DMS 273 treated with DMSO at 0.1 percent for 48 hours (cell line): ENCODE data around the gene CEP170.
A peak's percentile ranks its signal among the peaks of the same experiment; 100 is the strongest.
"Not testable (repeated sequence)": the region's sequence is repeated elsewhere in the genome, so short reads cannot be mapped to it uniquely, and the experiment has no call there.

Experiments used
- DNase-seq: peaks from one replicate; lab custom pipeline; 2025; lab: John Stamatoyannopoulos, UW

CEP170 gene

DNA sequence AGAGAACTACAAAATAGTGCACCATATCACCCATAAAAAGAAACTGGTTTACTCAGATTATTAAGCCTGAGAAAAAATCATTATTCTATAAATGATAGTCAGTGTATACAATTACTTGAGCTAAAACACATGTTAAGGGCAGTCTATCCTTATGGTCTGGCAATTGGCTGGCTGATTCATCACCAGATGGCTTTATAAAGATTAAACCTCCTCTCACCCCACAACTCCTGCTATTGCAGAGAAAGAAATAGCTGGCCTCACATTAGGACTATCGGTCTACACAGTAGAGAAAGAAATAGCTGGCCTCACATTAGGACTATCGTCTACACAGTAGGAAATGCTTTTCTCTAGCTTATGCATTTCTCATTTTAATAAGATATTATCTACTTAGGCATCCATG is 21.2 kb downstream of the CEP170 start:
- peak; percentile 84 for DNase-seq

GRCh38 chr1:243230914-243231313 is 24.2 kb downstream of the CEP170 start:
- DNase-seq: peak; percentile 13

DNA sequence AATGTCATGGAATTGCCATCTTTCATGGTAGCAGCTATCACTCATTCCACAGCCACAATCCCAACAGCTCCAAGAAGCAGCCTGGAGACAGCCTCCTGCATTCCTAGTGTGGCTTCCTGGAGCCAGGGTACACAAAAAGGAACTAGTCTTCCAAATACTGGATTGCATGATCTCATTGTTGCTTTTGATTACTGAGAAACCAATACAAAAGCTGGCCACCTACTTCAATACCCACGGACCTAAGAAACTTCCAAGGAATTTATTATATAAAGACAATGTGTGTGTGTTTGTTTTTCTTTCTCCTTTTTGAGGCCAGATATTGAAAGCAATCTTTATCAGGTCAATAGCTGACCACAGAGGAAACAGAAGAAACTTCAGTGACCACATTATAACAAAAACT is 25.6 kb downstream of the CEP170 start:
- DNase-seq: no peak

GRCh38 chr1:243227622-243228021 is 27.5 kb downstream of the CEP170 start:
- no peak for DNase-seq

DNA sequence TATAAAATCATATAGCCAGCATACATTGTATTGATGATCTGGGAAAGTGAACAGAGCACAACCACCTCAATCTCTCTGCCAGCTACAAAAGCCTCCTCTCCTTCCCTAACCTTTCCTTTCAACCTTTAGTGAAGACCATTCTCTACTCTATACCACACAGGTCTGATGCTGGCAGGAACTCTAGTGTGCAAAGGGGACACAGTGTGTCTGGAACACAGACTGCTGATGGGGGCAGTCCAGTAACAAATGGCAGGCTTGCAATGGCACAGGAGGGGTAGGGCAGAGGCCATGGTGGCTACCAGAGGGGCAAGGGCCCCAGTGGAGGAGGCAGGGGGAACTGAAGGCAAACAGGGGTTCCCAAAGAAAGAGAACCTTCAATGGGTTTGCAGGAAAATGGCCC is 37.0 kb downstream of the CEP170 start:
- no peak for DNase-seq

GRCh38 chr1:243217349-243217748 is 37.7 kb downstream of the CEP170 start:
- DNase-seq: no peak

- no peak for DNase-seq
These were observed 38.3 kb downstream of the CEP170 start for GRCh38 chr1:243216741-243217140.

DNA sequence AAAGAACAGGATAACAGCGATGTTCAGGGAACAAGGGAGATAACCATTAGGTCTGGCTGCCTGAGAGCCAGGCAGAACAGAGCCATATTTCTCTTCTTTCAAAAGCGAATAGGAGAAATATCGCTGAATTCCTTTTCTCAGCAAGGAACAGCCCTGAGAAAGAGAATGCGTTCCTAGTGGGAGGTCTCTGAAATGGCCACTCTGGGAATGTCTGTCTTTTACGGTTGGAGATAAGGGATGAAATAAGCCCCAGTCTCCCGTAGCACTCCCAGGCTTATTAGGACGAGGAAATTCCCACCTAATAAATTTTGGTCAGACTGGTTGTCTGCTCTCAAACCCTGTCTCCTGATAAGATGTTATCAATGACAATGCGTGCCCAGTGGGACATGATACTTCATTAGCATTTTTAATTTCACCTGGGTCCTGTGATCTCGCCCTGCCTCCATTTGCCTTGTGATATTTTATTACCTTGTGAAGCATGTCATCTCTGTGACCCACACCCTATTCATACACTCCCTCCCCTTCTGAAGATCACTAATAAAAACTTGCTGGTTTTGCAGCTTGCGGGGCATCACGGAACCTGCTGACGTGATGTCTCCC is 39.7 kb downstream of the CEP170 start:
- not testable (repeated sequence) for DNase-seq

DNA sequence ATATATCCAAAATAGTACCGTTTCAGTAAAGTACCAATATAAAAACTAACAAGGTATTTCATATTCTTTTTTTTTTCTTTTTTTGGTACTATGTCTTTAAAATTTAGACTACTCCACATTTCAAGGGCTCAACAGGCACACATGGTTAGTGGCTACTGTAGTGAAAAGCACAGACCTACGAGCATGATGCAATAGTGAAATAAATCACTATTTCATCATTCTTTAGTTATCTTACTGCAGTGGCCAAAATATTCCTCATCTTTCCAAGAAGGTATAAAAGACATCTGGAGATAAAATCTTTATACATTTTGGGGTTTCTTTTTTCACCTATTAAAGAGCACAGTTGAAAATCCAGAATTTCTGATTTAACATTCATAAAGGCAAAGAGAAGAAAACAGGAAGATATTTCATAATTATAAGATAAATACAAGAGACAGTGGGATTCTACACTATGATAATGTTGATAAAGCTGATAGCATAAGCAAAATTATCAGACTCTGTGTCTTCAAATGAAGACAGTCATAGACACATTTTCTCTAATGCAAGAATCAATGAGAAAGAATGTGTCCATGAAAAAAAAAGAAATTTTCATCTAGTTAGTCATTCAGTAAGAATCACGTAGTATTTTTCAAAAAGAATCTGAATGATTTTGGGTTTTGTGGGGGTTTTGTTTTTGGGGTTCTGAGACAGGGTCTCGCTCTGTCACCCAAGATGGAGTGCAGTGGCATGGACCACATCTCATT is 41.9 kb downstream of the CEP170 start:
- DNase-seq: no peak

DNA sequence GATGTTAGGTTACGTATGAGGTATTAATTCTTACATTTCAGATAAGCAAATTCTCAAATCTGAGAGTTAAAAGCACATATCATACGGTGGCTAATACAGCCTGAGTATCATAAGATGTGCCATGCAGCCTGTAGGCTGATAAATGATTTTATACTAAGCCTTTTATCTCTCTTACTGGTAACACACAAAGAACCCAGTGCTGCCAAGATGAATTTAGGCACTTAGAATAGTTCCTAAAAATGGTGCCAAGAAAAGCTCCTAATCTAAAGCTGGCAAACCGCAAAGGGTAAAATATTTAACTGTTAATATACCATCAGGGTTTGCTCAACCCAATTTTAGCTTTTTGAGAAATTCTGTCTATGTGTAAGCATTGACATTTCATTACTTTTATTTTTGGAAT is 43.1 kb downstream of the CEP170 start:
- DNase-seq: not testable (repeated sequence)

DNA sequence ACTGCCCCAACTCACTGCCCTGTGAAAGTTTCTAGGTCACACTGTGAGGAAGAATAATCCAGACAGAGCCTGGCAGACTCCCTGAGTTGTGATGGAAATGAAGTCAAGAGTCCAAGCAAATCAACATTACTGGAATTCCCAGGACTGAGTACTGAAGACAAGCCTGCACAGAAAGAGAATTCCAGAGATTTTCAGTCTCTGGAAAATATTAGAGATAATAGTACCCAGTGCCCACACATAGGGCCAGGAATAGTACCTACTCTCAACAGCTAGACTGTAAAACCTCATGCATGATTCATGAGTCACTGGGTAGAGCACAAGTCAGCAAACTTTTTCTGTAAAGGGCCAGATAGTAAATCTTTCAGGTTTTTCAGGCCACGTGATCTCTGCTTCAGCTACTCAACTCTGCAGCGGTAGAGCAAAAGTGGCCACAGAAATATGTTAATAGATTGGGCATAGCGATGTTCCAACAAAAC is 50.0 kb downstream of the CEP170 start:
- not testable (repeated sequence) for DNase-seq

GRCh38 chr1:243204336-243204735 is 50.7 kb downstream of the CEP170 start:
- not testable (repeated sequence) for DNase-seq

DNA sequence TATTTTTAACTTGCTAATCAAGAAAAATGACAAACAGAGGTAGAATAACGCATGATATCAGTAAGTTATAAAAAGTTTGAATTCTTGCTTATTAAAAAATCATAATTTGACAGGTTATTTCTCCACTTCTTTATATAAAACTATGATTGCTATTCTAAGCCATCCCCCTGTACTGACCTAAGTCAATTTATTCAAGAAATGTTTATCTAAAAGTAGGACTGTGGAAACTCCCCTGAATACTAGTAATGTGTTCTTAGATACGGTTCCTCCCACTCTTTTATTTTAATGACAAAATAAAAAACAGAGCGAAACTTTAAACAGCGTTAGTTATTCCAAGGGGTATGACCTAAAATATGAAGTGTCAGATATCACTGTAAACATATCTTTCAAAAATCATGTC is 51.9 kb downstream of the CEP170 start:
- not testable (repeated sequence) for DNase-seq

DNA sequence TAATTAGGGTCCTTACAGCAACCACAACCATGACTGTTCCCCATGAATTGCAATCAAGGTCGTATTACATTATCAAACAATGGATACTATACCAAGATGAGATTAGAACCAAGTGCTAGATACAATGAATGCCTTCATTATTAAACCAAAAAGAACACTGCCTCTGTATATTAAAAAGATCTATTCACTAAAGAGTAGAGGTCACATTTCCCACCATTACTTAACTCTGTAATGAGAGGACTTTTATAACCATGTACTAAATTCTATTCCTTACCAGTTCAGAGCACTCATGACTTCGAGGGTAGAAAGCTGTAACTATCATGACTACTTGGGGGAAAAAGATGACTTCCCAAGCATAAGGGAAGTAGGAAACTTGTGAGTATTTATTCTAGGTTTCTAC is 53.8 kb downstream of the CEP170 start:
- DNase-seq: not testable (repeated sequence)

DNA sequence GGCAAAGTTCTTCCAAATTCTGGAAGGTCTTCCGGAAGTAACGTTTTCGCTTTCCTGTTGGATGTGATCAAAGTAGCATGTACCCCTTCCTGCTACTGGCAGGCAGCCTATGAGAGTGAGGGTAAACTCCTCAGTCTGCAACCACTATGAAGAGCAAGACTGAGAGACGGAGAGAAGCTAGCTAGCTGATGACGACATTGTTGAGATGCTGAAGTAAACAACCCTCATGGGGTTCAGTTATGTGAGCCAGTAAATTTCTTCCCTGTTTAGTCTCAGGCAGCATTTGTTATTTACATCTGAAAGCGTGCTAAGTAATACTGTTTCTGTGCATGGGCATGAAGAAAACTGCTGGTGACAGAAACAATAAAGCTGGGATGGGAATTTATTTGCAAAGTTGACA is 57.6 kb downstream of the CEP170 start:
- DNase-seq: not testable (repeated sequence)

DNA sequence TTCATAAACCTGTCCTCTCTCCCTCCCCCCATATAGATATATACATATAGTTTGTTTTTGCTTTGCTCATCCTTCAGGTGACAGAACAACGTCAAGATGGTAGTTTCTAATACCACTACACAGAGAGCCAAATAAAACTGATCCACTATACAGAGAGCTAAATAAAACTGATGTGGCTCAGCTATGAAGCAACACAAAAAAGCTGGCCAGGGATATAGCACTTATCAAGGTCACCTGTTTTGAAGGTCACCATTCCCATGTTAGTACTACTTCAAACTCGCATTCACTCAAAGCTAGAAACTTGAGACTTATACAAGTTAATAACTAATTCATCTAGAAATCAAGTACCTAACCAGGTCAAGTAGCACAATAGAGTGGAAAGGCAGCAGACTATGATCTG is 61.8 kb downstream of the CEP170 start:
- not testable (repeated sequence) for DNase-seq

- DNase-seq: not testable (repeated sequence)
These were observed 68.7 kb downstream of the CEP170 start for GRCh38 chr1:243186201-243186995.

DNA sequence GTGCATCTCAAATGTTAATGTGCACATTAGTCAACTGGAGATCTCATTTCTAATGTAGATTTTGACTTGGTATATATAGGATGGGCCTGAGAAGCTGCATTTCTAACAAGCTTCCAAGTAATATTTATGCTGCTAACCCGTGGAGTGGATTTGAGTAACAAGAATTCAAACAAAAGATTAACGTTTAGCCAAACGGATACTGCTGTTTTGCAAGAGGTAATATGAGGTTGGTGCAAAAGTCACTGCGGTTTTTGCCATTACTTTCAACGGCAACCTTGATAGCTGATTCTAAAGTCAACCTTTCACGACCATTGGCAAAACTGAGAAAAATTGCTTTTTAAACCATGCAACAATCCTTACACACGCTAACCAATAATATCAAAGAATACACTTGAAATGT is 70.3 kb downstream of the CEP170 start:
- DNase-seq: not testable (repeated sequence)

GRCh38 chr1:243183661-243184060 is 71.4 kb downstream of the CEP170 start:
- DNase-seq: not testable (repeated sequence)

- not testable (repeated sequence) for DNase-seq
These were observed 71.9 kb downstream of the CEP170 start for GRCh38 chr1:243183176-243183575.

DNA sequence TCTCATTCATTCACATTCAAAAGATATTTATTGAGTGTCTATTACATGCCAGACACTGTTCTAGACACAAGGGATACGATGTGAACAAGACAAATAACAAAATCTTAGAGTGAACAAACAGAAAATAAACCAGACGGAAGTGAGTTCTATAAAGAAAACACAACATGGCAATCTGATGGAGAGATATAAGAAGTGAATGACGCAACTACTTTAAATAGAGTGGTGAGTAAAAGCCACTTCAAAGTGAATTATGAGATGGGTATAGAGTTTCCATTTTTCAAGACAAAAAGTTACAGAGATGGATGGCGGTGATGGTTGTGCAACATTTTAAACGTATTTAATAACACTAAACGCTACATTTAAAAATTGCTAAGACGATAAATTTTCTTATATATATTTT is 75.4 kb downstream of the CEP170 start:
- DNase-seq: no peak

- not testable (repeated sequence) for DNase-seq
These were observed 77.3 kb downstream of the CEP170 start for GRCh38 chr1:243177792-243178191.
